Suppressor macrophage treated with lipopolysaccharide for 4 hours (primary cell): Measurements from ENCODE around the gene OXSM.

ENCODE experiments used
- DNase-seq: peaks from one replicate; pipeline ENCODE4 v3.0.0-alpha.2; 2020

The OXSM gene

DNA sequence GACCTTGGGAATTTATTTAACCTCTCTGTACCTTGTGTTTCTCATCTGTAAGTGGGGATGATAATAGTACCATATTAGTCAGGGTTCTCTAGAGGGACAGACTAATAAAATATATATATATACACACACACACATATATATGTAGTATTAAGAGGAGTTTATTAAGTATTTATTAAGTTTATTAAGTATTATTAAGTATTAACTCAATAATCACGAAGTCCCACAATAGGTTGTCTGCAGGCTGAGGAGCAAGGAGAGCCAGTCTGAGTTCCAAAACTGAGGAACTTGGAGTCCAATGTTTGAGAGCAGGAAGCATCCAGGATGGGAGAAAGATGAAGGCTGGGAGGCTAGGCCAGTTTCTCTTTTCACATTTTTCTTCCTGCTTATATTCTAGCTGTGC lies 14.8 kb downstream of the OXSM start:
- no peak for DNase-seq

DNA sequence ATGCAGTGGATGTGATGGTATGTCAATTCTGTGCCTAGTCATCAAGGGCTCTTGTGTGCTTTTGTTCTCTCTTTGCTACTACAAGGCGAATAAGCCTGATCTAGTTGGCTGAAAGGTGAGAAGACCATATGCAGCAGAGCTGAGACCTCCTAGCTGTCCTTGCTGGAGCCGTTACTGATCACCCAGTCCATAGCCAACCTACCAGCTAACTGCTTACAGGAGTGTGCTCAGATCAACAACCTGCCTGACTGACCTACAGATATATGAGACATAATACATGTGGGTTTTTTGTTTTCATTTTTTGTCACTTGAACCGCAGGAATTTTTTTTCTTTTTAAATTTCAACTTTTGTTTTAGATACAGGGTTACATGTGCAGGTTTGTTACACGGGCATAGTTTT lies 22.8 kb downstream of the OXSM start:
- no peak for DNase-seq

DNA sequence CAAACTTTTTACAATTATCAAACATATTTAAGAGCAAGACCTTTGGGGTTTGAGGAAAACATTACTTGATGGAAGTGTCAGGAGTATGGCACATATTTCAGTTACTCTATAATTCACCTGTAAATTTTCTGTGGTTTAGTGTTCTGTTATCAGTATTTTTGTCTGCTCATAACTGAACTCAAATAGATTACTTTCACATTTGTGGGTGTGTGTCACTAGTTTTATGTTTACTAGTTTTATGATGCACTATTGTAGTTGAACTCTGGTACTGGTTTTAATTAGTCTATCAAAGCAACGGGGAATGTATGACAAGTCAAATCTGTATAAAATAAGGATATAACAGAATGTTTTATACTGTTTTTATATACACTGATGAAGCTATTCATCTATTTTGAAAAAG lies 27.2 kb downstream of the OXSM start:
- DNase-seq = no peak

- DNase-seq = no peak
Observed at GRCh38 chr3:25817638-25818037, 27.7 kb downstream of the OXSM start.

GRCh38 chr3:25818335-25818734 lies 28.4 kb downstream of the OXSM start:
- DNase-seq = no peak

GRCh38 chr3:25820366-25820765 lies 30.5 kb downstream of the OXSM start:
- peak; percentile 63 for DNase-seq

DNA sequence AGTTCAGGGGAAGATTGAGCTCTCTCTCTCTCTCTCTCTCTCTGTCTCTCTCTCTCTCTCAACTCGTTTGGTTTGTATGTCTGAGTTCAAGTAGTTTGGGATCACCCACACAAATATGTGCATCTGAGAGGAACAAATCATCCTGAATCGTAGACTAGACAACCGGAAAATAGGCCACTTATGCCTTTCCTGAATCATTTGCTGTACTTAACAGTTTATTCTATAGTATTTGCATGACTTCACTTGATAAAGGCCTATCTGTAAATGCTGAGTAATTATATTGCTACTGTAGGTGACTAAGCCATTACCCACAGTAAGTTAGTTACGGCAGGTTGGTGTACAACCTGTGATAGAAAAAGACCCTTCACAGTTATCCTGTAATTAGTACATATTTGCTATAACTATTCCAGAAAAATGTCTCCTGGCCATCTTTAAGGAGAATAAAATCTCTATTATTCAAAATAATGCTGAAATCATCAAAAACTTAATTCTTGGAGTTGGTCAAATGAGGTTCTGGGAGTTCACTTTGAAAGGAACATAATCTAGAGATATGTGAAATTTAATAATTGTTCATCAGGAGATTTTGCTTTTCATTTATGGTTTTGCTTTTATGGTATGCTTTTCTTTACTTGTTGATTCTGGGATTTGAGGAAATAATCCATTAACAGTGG lies 31.1 kb downstream of the OXSM start:
- no peak for DNase-seq

DNA sequence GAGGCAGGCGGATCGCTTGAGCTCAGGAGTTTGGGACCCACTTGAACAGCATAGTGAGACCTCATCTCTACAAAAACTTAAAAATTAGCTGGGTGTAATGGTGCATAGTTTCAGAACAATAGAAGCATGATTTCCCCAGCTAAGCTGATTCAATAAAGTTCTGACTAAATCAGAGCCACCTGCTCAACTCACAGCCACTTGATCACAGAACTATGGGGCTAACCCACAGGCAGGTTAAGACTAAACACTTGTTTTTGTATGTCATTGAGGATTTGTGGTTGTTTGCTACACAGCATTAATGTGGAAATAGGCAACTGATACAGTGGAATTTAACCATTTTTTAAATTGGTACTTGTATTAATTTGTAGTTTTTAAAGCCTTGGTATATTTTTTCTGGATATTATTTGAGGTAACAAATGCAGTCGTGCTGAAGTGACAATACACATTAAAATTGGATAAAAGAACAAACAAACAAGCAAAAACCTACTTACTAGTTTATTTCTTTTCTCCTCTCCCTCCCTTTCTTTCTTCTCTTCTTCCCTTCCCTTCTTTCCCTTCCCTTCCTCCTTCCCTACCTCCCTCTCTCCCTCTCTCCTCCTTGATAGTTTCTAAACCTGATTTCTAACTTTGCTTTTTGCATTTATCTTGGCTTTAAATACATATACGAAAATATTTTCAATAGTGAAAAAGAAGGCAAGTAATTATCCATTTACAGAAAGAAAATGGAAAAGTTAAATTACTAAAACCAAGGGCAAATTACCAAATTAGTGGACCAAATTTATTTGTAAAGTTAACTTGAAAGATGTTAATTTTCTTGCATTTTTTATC lies 32.1 kb downstream of the OXSM start:
- no peak for DNase-seq

DNA sequence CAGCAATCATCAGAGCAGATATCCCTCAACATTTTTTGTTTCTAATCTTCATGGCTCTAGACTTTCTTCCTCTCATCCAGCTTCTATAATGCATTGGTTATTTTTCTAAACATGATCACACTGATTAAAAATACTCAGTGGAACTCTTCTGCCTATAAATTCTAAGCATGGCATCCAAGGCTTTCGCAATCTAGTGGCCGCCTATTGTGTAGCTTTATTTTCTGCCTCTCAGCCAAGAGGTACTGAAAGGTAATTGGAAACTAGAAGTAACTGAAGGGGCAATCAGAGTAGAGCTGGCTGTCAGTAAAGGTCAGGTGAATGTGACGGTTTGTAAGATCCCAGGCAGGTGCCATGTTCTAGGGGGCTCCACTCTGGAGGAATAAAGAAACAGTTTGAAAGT lies 33.4 kb downstream of the OXSM start:
- no peak for DNase-seq

- DNase-seq = no peak
Observed at GRCh38 chr3:25826510-25826909, 36.6 kb downstream of the OXSM start.

GRCh38 chr3:25830373-25831280 lies 40.7 kb downstream of the OXSM start:
- DNase-seq = no peak

DNA sequence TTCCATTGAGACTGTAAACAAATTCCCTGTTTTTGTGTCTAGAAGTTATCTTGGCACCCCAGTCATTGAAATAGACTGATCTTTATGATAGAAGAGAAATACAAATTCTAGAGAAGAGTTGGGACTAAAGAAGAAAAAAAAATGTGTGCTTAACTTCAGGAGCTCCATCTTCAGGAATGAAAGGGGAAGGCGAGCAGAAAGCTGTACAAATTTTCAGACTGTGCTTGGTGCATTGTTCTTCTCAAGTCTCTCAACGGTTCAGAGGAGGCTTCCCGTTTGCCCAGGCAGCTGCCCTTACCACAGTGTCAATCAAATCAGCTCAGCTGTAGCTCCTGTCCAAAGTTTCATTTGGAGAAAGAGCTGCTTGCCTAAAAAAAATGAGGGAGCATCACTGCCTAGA lies 41.7 kb downstream of the OXSM start:
- no peak for DNase-seq

DNA sequence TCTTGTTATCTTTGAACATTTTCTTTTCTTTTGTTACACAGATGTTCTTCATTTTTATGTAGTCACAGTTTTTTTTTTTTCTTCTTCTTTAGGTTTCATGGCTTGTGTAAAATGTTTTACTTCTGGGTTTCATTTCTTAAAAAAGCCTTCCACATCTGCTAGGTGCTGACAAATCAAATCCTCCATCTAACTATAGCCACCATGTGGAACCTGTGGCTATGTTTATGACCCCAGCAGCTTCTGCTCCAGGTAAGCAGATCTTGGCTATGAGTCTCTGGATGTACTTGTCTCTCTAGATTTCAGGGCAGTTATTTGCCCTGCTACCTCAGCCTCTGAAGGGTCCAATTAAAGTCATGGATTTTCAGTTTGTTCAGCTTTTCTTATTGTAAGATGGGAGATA lies 44.5 kb downstream of the OXSM start:
- no peak for DNase-seq

GRCh38 chr3:25836579-25836978 lies 46.7 kb downstream of the OXSM start:
- no peak for DNase-seq

- no peak for DNase-seq
Observed at GRCh38 chr3:25837038-25837437, 47.1 kb downstream of the OXSM start.

DNA sequence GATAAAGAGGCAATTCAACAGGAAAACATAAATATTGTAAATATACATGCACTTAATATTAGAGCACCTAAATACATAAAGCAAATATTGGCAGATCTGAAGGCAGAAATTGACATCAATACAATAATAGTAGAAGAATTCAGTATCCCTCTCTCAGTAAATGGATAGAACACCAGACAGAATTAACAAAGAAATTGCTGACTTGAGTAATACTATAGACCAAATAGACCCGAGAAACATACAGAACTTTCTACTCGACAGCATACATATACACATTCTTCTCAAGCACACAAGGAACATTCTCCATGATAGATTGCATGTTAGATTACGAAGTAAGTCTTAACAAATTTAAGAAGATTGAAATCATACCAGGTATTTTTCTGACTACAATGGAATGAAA lies 50.2 kb downstream of the OXSM start:
- no peak for DNase-seq

- no peak for DNase-seq
Observed at GRCh38 chr3:25843332-25843731, 53.4 kb downstream of the OXSM start.
